Sigmoid colon (tissue), 7 donors: ENCODE measurements around the gene TRIM37. TPM values are rescaled to one million over a fixed set of nuclear protein-coding genes. Genes with fewer than 3 reads are reported as not detected.
A peak's percentile ranks its signal among the peaks of the same experiment; 100 is the strongest.

ENCODE experiments used
- DNase-seq: peaks from one replicate; pipeline ENCODE4 v3.0.0-alpha.2; 2019
- H3K27ac ChIP-seq, 4 donors: fragments of 200-600 bp; sonication (generic); one replicate each; pipeline ENCODE4 v1.5.1; 2016 to 2019; ENCODE audit warnings: mild to moderate bottlenecking in 1 of 4
- H3K27me3 ChIP-seq, 3 donors: fragments of 200-600 bp; sonication (generic); one replicate each; pipeline ENCODE4 v1.5.1; 2019; ENCODE audit warnings: mild to moderate bottlenecking in 1 of 3
- H3K36me3 ChIP-seq, 4 donors: fragments of 200-600 bp; sonication (generic); one replicate each; pipeline ENCODE4 v1.5.1; 2016 to 2019
- H3K4me1 ChIP-seq, 4 donors: fragments of 200-600 bp; sonication (generic); one replicate each; pipeline ENCODE4 v1.5.1; 2017 to 2019
- H3K4me3 ChIP-seq, 4 donors: fragments of 200-600 bp; sonication (generic); one replicate each; pipeline ENCODE4 v1.5.1; 2017 to 2019; ENCODE audit warnings: mild to moderate bottlenecking in 2 of 4, moderate library complexity in 1 of 4
- H3K9me3 ChIP-seq, 4 donors: fragments of 200-600 bp in 3 of 4; sonication (generic) in 3 of 4; one replicate each; pipeline versions ENCODE4 v1.5.1 to v1.6.1; 2013 to 2019
- EP300 ChIP-seq, 4 donors: sonication (generic); formaldehyde crosslinking; IDR thresholded peaks; one replicate each; pipeline ENCODE4 v1.6.1; 2017; ENCODE audit warnings: antibody characterized with exemption in 4 of 4
- POLR2A ChIP-seq, 2 donors: fragments of 450-650 bp; IDR thresholded peaks; one replicate each; pipeline ENCODE4 v1.6.1; 2016; ENCODE audit warnings: antibody characterized with exemption in 2 of 2, mild to moderate bottlenecking in 2 of 2, moderate library complexity in 2 of 2
- POLR2AphosphoS5 ChIP-seq, 4 donors: sonication (generic); formaldehyde crosslinking; IDR thresholded peaks; one replicate each; pipeline ENCODE4 v1.6.1; 2017; ENCODE audit warnings: antibody characterized with exemption in 4 of 4
- WGBS, 2 donors: extraction: QIAGEN DNeasy Blood & Tissue Kit; methylation state at CpG; one replicate each; pipeline ENCODE4 v1.1.7; 2013; 5-methylcytosine and 5-hydroxymethylcytosine counted together
- intact Hi-C: fragments of 100-400 bp; cut with DNase I; formaldehyde crosslinking; loops from one replicate; pipeline ENCODE4 v1.15.1; 2023
- polyA plus RNA-seq, 3 donors: library from polyadenylated mRNA; stranded (reverse); fragments of 200-250 nt; gene quantifications; one replicate each; pipeline ENCODE4 v1.2.3, GENCODE V29; 2013
- total RNA-seq, 4 donors: library from RNA; depleted of rRNA; stranded (reverse); fragments of >200 nt; gene quantifications; one replicate each; pipeline ENCODE4 v1.1.0, GENCODE V29; 2016
- TF ChIP-seq, protein P1 (sequence below), 4 experiments: fragments of 450-650 bp in 3 of 4; fragments of 200-600 bp in 1 of 4; IDR thresholded peaks; one replicate each; pipeline ENCODE4 v1.5.1; 2016 to 2019; ENCODE audit warnings: antibody characterized with exemption in 4 of 4, mild to moderate bottlenecking in 3 of 4, moderate library complexity in 2 of 4
- donor health status: healthy with polysubstance abuse.
- donor health status: Bipolar disorder and iron deficiency.
- donor health status: healthy.

TRIM37 gene, protein sequence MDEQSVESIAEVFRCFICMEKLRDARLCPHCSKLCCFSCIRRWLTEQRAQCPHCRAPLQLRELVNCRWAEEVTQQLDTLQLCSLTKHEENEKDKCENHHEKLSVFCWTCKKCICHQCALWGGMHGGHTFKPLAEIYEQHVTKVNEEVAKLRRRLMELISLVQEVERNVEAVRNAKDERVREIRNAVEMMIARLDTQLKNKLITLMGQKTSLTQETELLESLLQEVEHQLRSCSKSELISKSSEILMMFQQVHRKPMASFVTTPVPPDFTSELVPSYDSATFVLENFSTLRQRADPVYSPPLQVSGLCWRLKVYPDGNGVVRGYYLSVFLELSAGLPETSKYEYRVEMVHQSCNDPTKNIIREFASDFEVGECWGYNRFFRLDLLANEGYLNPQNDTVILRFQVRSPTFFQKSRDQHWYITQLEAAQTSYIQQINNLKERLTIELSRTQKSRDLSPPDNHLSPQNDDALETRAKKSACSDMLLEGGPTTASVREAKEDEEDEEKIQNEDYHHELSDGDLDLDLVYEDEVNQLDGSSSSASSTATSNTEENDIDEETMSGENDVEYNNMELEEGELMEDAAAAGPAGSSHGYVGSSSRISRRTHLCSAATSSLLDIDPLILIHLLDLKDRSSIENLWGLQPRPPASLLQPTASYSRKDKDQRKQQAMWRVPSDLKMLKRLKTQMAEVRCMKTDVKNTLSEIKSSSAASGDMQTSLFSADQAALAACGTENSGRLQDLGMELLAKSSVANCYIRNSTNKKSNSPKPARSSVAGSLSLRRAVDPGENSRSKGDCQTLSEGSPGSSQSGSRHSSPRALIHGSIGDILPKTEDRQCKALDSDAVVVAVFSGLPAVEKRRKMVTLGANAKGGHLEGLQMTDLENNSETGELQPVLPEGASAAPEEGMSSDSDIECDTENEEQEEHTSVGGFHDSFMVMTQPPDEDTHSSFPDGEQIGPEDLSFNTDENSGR
- 10 to 100 TPM; 20.2 to 37.8 (median 25.7) TPM for total RNA-seq
- 10 to 100 TPM in 1 of 3 donors, 1 to 10 TPM in 2; 6.5 to 10.2 (median 7.2) TPM for polyA plus RNA-seq

DNA sequence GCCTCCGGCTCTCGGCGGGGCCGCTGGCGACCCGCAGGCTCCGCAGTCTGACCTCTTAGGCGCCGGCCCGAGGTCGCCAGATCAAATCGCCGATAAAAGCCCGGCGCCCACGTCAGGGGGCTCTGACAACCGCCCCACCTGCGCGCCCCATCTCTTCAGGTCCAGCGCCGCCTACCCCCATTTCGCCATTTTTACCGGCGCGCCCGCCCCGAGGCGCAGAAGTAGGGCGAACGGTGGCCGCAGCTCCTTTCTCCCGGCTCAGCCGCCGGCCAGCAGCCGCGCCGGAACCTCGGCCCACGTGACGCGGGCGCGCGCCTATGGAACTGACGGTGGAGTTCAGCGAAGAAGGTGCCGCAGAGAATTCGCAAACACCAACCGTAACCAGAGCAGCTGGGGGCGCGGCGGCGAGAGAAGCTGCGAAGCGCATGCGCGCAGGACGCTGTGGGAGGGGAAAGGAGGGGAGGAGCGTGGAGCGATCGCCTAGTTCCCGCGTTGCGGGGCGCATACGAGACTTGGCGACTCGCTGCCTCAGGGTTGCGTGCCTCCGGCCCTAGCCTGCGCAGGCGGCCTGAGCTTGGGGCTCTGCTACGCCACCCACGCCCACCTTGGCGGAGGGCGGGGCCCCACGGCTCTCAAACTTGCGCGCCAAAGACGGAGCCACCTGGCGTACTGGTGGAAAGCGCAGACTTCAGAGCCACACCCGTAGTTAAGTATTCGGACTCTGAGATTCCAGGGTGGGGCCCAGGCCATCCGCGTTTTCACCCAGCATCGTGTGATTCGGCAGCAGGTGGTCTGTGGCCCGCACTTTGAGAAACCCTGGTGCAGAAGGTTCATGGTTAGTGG lies at the start of gene TRIM37:
TSS of gene TRIM37 (minus strand) at position 418 of the 843 bp plus-strand sequence. CDS start 419 bp downstream, outside the sequence.
- Histone ChIP-seq H3K36me3 (peaks cover 0 to 25% (median 0%) of the 10 kb centered on the region in 4 donors), H3K9me3 (no peaks in the 10 kb centered on the region), H3K27ac (peak within 1 kb of the TSS; percentile 94 to 98 (median 97)), H3K4me3 (peak within 1 kb of the TSS; percentile 74 to 100 (median 95)), H3K4me1 (peaks cover 0 to 33% (median 24%) of the 10 kb centered on the region in 4 donors), H3K27me3 (no peaks in the 10 kb centered on the region)
- TF ChIP-seq, protein P1, sequence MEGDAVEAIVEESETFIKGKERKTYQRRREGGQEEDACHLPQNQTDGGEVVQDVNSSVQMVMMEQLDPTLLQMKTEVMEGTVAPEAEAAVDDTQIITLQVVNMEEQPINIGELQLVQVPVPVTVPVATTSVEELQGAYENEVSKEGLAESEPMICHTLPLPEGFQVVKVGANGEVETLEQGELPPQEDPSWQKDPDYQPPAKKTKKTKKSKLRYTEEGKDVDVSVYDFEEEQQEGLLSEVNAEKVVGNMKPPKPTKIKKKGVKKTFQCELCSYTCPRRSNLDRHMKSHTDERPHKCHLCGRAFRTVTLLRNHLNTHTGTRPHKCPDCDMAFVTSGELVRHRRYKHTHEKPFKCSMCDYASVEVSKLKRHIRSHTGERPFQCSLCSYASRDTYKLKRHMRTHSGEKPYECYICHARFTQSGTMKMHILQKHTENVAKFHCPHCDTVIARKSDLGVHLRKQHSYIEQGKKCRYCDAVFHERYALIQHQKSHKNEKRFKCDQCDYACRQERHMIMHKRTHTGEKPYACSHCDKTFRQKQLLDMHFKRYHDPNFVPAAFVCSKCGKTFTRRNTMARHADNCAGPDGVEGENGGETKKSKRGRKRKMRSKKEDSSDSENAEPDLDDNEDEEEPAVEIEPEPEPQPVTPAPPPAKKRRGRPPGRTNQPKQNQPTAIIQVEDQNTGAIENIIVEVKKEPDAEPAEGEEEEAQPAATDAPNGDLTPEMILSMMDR (IDR thresholded peaks at IDR 0.05), result no peak
- peak; percentile 62 to 92 (median 90) for TF ChIP-seq POLR2AphosphoS5 (IDR thresholded peaks at IDR 0.05)
- no peak for TF ChIP-seq EP300 (IDR thresholded peaks at IDR 0.05)
- peak; percentile 58 to 75 for TF ChIP-seq POLR2A (IDR thresholded peaks at IDR 0.05)
- DNase-seq, result peak; percentile 99
- intact Hi-C loops, result loop anchor here (1.0 to 5.0 kb wide), 2 partner anchors 48 to 589 kb away; no protein-coding TSS in a partner anchor
- WGBS, 2 donors, result 0 to 1% methylated on average over 89 of the region's 89 CpGs

DNA sequence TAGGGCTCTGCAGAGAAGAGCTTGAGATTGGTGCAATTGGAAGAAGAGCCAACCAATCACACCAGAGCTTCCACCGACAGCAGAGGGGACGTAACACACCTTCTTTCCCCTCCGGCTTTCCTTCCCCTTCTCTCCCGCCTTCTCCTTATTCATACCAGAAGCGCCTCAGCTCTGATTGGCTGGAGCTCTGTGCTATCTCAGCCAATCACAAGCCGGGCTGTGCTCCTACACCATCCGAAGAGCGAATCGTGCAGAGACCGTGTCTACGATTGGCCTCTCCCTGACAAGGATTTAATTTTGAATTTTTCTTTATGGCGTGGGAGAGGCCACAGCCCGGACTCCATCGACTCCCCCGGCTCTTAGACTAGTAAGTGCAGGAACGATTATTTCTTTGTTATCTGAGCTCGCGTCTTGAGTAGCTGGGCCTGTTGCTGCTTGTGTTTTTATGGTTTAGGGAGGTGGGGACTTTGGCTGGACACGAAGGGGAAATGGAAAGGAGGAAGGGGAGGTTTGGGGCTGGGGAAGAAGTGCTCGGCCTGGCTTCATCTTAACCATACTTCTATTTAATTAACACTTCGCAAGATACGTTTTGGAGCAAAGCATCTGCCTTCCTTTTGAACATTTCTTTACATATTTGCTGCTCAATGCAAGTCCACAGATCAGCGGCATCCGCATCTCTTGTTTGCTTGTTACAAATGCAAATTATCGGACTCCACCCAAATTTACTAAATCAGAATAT lies 48.9 kb upstream of the TRIM37 start, which contains the start of gene PRR11:
TSS of gene PRR11 (plus strand) at position 308 of the 739 bp plus-strand sequence. CDS start 14,007 bp downstream, outside the sequence.
- peak within 1 kb of the TSS; percentile 81 to 92 (median 88) for H3K27ac ChIP-seq
- intact Hi-C loops, result loop anchor here (5.0 kb wide), 1 partner anchor 57 kb away; the partner anchor contains the start of gene SMG8
- WGBS, 2 donors, result 0% methylated on average over 25 of the region's 25 CpGs
- TF ChIP-seq, protein P1 (IDR thresholded peaks at IDR 0.05), result no peak
- TF ChIP-seq POLR2AphosphoS5 (IDR thresholded peaks at IDR 0.05) (no peak), EP300 (IDR thresholded peaks at IDR 0.05) (no peak), POLR2A (IDR thresholded peaks at IDR 0.05) (no peak)
- H3K36me3 ChIP-seq, result no peaks in the 10 kb centered on the region
- H3K4me3 ChIP-seq, result peak within 1 kb of the TSS; percentile 59 to 81 (median 70)
- H3K27me3 ChIP-seq, result no peaks in the 10 kb centered on the region
- H3K9me3 ChIP-seq, result no peaks in the 10 kb centered on the region
- DNase-seq, result peak; percentile 98
- H3K4me1 ChIP-seq, result peaks cover 0 to 25% (median 19%) of the 10 kb centered on the region in 4 donors

DNA sequence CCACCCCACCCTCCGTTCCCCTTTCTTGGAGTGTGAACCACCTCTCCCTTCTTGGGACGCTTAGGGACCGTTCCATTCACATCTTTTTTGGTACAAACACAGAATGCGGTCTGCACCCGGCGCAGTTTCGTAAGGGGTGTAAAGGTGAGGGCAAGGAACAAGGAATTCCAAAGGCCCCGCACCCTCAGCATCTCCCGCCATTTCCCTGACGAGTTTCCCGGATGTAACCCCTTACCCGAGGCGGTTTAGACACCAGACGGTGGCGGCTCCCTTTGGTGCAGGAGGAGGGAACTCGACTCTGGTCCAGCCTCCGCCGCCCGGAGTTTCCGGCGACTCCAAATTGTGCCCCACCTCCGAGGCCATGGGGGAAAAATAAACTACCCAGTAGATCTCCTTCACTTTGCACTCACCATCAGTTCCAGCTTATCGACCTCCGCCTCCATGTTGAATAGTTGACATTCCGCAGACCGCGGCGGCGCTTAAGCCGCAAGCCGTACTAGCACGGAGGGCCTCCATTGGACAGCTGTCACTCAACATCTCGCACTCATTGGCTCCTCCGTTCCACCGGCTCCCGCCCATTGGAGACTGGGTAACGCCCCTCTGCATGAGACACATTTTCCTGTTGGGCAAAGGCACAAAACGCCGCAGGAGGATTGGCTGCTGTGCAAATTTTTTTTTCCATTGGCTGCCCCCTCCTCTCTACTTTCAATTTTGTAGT lies 48.2 kb upstream of the TRIM37 start, which contains the start of gene SKA2:
TSS of gene SKA2 (minus strand) at position 466 of the 718 bp plus-strand sequence. CDS start at position 443, 23 bp downstream.
- intact Hi-C loops, result loop anchor here (1.0 to 5.0 kb wide), 3 partner anchors 49 to 638 kb away; partner anchors contain the start of genes SMG8 and TRIM37
- Histone ChIP-seq H3K4me1 (peaks cover 0 to 25% (median 19%) of the 10 kb centered on the region in 4 donors), H3K36me3 (no peaks in the 10 kb centered on the region), H3K27ac (peak within 1 kb of the TSS; percentile 81 to 92 (median 88)), H3K4me3 (peak within 1 kb of the TSS; percentile 59 to 81 (median 70)), H3K9me3 (no peaks in the 10 kb centered on the region), H3K27me3 (no peaks in the 10 kb centered on the region)
- peak; percentile 29 to 76 (median 66) for TF ChIP-seq POLR2AphosphoS5 (IDR thresholded peaks at IDR 0.05)
- TF ChIP-seq, protein P1 (IDR thresholded peaks at IDR 0.05), result no peak
- peak; percentile 99 for DNase-seq
- 0 to 1% methylated on average over 39 of the region's 39 CpGs for WGBS, 2 donors
